ENCODE data around the gene NUDT4. TPM values are rescaled to one million over a fixed set of nuclear protein-coding genes. Genes with fewer than 3 reads are reported as not detected.

Gene NUDT4
- polyA plus RNA-seq, 1 experiment: 15.4 TPM

GRCh38 chr12:93434256-93434865 is 56.6 kb downstream of the NUDT4 start:
- DNase-seq (ENCODE audit: low read depth): no peak
- no peak for TF ChIP-seq CTCF (IDR thresholded peaks at IDR 0.05; ENCODE audit: insufficient read depth, low read depth, low read length)
- ChIA-PET CTCF (interaction anchor here (0.8 to 1.1 kb wide), 2 partner anchors 14 to 447 kb away, joined by 3 read pairs; no protein-coding TSS in a partner anchor), POLR2A (no interaction called here)
- Histone ChIP-seq H3K36me3 (ENCODE audit: control insufficient read depth, insufficient read depth, low read length) (no peaks in the 10 kb centered on the region), H3K4me3 (ENCODE audit: low read depth, low read length) (no peak overlapping the region), H3K27me3 (ENCODE audit: control insufficient read depth, insufficient read depth, low read length) (no peaks in the 10 kb centered on the region)

- no peak for TF ChIP-seq CTCF (IDR thresholded peaks at IDR 0.05; ENCODE audit: insufficient read depth, low read depth, low read length)
- CTCF ChIA-PET: interaction anchor here (0.7 to 1.4 kb wide), 2 partner anchors 18 to 41 kb away, joined by 3 to 8 read pairs; no protein-coding TSS in a partner anchor
Observed at GRCh38 chr12:93438266-93439050, 60.7 kb downstream of the NUDT4 start.

GRCh38 chr12:93440043-93440835 is 62.5 kb downstream of the NUDT4 start:
- Histone ChIP-seq H3K4me3 (ENCODE audit: low read depth, low read length) (peak overlapping the region; percentile 81), H3K36me3 (ENCODE audit: control insufficient read depth, insufficient read depth, low read length) (no peaks in the 10 kb centered on the region), H3K27me3 (ENCODE audit: control insufficient read depth, insufficient read depth, low read length) (no peaks in the 10 kb centered on the region)
- CTCF ChIA-PET: no interaction called here
- DNase-seq (ENCODE audit: low read depth): no peak
- POLR2A ChIA-PET: no interaction called here
- no peak for TF ChIP-seq CTCF (IDR thresholded peaks at IDR 0.05; ENCODE audit: insufficient read depth, low read depth, low read length)

More at GRCh38 chr12:93438266-93439050, 60.7 kb downstream of the NUDT4 start:
- no peak for DNase-seq (ENCODE audit: low read depth)
- H3K36me3 ChIP-seq (ENCODE audit: control insufficient read depth, insufficient read depth, low read length): no peaks in the 10 kb centered on the region
- POLR2A ChIA-PET: no interaction called here
- no peak overlapping the region for H3K4me3 ChIP-seq (ENCODE audit: low read depth, low read length)
- no peaks in the 10 kb centered on the region for H3K27me3 ChIP-seq (ENCODE audit: control insufficient read depth, insufficient read depth, low read length)

GRCh38 chr12:93441081-93441616 is 63.4 kb downstream of the NUDT4 start:
- POLR2A ChIA-PET: no interaction called here
- Histone ChIP-seq H3K36me3 (ENCODE audit: control insufficient read depth, insufficient read depth, low read length) (no peaks in the 10 kb centered on the region), H3K27me3 (ENCODE audit: control insufficient read depth, insufficient read depth, low read length) (no peaks in the 10 kb centered on the region), H3K4me3 (ENCODE audit: low read depth, low read length) (peak overlapping the region; percentile 81)
- CTCF ChIA-PET: interaction anchor here (0.6 kb wide), 1 partner anchor 866 kb away, joined by 3 read pairs; no protein-coding TSS in a partner anchor
- no peak for DNase-seq (ENCODE audit: low read depth)
- TF ChIP-seq CTCF (IDR thresholded peaks at IDR 0.05; ENCODE audit: insufficient read depth, low read depth, low read length): no peak
